ENCODE results near the gene STK39.

Gene STK39

DNA sequence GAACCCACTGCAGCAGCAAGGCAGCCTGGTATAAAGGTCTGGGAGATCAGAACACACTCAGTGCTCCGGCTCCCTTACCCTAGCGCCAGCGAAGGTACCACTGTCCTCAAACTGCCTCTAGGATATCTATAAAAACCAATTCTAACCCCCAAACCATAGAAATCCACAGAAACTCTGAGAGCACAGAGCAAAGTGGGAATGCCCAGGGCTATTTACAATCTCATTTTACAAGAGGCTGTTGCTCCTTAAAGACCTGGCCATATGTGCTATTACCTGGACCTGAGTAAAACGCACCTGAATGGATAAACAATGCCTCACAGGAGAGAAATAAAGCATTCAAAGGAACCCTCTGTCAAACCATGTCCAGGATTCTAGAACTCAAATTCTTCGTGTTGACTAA, 4.3 kb downstream of the STK39 start:
- DNase-seq (ENCODE audit: low spot score), result no peak

DNA sequence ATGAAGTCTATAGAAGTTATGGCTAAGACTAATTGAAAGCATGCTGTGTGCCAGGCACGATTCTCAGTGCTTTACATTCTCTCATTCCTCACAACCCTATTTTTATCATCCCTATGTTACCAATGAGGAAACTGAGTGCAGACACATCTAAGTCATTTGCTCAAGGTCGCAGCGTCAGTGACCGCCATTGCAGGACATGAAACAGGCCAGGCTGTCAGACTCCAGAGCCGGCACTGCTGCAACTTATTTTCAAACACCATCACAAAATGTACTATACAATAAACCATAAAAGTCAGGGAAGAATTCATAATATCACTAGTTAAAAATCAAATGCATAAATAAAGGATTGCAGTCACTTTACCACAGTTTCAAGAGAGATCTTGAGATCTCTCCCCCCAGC, 5.6 kb downstream of the STK39 start:
- DNase-seq (ENCODE audit: low spot score), result no peak

DNA sequence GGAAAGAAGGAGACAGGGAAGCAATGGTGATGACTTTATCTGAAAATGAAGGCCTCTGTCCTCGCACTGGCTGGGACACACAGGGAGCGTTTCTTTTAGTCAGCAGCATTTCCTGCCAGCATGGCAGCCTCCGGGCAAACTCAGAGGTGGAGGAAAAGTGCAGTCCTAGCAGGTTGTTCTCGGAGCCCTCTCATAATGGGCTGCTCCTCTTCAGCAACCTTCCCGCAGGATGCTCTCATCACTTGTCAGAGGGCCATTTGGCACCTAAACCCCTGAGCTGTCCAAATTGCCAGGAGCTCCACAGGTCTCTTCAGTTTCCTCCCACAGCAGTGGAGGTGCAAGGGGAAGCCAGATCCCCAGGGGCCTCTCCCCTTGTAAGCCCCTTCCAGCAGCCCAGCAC, 6.2 kb downstream of the STK39 start:
- no peak for DNase-seq (ENCODE audit: low spot score)

DNA sequence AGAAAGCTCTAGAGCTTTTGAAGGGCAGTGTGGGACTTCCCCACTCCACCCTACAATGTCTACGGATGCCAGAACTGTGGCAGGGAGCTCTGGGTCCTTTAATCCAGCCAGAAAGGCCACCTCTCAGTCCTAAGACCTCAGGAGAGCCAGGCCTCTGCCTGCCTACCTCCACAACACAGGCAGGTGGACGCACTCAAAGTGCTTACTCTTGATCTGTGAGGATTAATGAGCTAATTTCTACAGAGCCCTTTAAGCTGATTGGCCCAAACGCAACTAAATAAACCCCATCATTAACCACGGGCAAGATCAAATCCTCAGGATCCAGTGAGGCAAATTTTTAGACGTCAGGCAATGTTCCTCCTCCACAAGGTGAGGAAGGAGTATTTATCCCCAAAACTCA, 8.1 kb downstream of the STK39 start:
- DNase-seq (ENCODE audit: low spot score), result no peak

DNA sequence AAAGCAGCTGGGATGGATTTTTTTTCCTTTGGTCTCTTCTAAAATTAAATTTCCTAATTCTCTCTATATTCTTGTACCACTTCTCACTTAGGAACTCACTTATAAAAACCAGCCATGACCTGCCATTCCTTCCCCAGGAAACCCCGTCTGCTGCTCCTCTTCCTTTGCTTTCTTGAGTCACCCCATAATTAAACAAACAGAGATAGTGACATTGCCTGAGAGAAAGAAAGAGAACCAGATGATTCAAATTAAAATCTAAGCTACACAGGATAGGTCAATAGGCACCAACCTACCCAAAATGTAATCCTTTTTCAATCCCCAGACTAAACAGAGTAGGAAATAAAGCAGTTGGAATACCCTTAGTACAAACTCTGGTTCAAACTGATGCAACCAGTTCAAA, 9.7 kb downstream of the STK39 start:
- no peak for DNase-seq (ENCODE audit: low spot score)

DNA sequence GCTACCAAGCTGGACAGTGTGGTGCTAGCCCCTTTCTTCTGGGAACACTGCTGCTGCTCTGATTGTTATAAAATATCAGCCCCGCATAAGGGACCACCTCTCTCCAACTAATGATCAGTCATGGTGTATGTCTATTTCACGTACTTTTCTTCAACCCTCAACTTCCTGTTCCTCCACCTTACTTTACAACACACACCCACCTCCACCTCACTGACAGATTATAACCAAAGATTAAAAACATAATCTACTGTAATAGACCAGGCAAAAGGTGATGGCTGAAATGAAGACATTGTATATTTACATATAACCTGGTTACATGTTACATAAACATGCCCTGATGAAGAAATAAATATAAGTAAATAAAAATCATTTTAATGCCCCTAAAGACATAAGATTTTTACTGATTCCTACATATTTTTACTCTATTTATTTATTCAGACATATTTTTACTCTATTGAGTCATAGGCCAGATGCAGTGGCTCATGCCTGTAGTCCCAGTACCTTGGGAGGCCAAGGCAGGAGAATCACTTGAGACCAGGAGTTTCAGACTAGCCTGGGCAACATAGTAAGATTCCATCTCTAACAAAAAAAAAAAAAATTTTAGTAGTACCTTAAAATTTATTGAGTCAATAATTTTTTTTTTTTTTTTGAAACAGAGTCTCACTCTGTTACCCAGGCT, 12.8 kb downstream of the STK39 start:
- no peak for DNase-seq (ENCODE audit: low spot score)

DNA sequence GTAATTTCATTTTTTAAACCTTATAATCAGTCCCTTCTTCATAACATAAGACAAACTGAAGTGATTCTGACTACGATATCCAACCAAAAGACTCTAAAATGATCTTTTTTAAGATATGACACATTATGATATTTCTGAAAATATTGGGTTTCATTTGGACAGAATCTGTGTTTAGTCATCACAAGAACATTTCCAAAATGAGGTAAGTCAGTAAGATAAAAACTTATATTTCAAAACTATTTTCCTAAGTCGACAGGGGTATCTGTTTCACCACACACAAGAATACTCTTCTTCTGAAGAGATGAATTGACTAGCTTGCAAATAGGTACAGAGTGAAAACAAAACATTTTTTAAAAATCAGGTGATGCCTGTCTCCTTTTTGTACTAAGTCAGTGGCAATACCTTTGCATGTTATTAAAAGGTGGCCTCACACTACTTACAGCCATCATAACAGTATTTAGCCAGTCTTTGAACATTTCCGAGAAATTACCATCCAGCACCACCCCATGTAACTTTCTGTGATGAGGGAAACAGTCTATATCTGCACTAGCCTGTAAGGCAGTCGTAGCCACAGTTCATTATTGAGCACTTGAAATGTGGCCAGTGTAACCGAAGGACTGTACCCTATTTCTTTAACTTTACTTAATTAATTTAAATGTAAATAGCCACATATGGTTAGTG, 13.5 kb downstream of the STK39 start:
- no peak for DNase-seq (ENCODE audit: low spot score)

DNA sequence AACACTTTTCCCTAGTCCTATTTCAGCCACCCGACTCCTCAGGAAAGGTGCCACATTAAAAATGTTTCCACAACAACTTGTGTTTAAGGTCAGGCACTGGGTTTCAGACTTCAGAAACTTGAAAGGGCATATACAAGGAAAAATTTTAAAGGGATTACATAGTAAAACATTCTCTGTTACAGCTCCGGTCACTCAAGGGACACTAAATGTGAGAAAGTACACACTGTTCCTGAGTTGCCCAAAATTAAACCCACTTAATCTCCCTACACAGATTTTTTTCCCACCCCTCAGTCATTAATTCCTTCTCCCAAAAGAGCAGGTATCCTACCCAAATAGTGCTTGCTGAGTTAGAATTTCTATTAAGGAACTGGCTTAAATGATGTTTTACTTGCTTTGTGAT, 14.2 kb downstream of the STK39 start:
- DNase-seq (ENCODE audit: low spot score), result no peak

DNA sequence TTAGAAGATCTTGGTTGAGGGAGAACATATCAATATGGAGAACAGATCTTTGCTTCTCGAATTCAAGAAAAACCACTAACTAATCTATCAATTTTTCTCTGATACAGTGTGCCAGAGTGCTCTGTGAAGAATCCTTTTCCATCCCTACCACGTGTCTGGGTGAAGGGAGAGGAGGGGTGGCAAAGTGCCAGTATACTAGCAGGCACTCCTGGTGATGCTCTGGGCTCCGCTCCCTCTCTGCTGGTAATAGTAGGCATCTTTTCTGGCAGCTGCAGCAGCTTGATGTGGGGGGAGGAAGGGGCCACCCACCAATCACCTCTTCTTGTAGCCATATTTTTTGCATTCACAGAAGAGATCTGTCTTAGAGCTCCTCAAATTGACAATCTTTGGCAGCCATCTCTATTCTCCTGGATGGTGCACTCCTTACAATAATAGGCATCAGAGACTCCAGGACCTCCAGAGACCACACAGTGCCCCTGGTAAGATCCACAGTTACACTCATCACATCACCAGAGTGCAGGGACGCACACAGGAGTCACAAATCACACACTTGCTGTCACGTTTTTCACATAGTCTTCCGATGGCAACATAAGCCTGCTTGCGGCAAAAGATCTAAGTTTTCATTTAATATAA, 15.7 kb downstream of the STK39 start:
- DNase-seq (ENCODE audit: low spot score), result no peak

DNA sequence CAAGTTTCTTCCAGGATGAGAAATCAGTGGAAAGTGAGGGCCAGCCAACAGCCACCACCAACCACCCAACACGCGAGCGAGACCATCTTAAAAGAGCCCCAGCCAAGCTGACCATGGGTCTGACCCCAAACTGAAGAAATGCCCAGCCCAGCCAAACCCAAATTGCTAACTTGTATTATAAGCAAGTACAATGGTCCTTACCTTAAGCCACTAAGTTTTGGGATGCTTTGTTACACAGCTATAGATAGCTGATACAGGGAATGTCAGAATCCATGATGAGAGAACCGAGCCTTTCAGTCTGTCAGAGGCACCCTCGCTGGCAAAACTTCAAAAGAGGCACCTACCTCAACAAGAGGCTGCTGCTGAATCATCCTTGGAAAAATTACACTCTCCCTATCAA, 17.0 kb downstream of the STK39 start:
- no peak for DNase-seq (ENCODE audit: low spot score)

DNA sequence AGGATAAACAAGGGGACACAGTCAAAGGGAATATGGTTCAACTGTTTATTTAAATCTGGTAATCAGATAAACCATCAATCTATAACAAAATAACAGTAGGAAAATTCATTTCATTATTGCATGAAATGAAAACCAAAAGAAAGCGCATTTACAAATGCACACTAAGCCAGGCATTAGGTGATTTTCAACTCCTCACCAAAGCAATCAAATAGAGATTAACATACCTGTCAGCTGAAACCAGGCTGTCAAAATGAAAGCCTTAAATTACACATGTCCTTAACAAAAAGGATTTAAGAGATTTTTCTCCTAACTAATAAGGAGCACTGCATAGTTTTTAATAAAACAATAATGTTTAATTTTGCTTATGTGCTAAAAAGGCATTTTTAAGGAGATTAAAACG, 23.0 kb downstream of the STK39 start:
- DNase-seq (ENCODE audit: low spot score), result no peak

DNA sequence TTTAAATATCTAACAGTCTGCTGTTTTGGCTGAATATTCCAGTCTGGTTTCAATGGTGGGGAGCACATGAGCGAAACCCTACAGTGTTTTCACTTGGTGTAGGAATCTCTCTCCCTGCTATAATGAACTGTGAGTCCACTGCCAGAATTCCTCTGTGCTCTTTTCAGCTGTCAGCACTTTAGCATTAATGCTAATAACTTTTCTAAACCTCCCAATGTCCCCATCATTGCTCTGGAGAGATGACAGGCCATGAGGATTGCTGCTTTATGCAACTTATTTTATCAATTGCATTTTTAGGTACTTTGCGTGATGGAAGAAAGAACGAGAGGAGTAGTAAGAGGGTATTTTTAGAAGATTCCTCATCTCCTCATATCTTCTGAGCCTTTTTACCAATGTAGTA, 25.3 kb downstream of the STK39 start:
- DNase-seq (ENCODE audit: low spot score), result no peak

DNA sequence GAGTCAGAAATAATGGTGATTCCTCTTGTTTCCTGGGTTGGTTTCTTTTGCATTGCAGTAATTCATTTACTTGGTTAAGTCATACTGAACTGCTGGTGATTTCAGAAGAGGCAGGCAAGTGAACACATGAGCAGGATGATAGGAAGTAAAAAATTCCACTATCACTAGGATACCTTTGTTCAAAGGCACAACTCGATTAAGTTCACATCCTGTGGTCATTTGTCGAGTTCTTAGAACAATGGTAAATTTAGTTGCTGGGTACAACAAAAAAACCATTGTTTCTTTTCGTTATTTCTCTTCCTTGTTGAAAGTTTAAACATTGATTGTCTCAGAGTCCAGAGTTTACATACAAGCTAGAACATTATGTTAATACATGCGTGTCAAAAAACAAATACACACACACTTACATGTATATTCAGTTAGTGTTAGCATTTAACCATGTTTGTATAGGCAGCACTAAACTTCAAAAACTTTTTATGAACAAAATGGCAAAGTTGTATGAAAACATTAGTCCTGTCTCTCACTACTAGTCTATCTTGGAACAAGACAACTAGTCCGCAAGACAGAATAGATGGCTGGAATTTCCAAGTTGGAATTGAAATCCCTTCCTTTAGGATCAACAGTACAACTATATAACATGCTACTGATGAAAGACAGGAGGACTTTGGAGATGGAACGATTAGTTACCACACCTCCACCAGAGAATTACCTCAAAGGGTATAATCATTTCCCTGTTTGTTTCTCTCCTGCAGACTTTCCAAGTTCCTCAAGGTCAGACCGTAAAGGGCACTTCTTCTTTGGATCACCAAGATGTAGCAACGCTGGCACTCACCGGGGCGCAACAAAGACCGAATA, 26.2 kb downstream of the STK39 start:
- DNase-seq (ENCODE audit: low spot score), result peak; percentile 35

DNA sequence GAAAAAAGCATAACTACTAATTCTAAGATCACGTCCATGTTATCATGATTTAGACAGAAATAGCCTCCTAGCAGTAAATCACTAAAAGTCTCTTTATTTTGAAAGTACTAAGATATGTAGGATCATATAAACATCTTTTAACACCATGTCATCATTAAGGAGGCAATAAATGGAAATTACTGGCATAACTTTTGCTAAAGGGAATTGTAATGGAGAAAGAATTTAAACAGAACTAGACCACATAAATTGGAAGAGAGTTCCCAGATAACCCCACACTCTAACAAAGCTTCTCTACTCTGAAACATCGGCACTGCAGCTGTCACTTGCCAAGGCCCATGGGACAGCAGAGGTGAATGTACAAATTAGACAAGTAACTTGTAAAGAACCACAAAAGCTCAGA, 29.5 kb downstream of the STK39 start:
- no peak for DNase-seq (ENCODE audit: low spot score)

DNA sequence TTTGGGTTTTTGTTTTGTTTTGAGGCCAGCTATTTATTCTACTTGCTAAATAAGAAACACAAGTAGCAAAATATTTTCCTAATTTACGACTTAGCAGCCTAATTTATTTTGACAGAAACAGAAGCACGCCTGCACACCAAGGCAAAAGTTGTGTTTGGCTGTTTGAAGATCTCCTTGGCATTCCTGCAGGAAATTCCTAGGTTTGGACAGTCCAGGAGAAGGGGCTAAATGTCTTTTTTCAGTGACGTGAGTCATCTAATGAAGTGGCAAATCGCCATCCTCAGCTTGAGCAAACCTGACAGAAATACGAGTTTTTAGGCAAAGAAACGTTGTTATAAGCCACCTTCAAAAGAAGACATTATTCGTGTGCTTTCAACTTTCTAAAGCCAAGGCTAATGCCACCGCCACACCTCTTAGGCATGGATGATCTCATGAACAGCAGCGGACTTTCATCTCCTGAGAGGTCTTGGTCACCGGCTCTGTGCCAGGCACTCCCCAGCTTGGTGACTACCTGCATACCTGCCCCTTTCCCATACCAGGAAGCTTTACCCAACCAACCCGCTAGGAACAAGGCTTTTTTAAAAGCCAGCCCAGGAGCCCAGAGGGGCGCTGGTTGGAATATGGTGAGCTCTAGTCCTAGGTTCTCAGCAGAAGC, 30.9 kb downstream of the STK39 start:
- DNase-seq (ENCODE audit: low spot score), result no peak

DNA sequence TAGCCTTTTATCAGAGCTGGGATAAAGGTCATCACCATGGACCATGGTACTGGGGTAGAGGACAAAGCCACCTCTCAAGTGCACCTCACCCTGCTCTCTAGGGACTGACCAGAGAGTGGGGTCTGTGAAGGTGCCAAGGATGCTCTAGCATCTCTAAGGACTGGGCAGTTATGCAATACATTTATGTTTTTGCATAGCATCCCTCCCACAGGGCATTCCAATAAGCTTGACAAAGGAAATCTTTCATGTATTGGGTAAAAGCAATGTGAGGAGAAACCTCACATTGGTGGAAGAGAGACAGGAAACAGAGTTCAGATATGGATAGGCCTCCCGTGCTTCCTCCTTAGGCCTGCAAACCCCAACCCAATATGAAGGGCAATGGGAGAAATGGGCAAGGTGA, 31.6 kb downstream of the STK39 start:
- no peak for DNase-seq (ENCODE audit: low spot score)

DNA sequence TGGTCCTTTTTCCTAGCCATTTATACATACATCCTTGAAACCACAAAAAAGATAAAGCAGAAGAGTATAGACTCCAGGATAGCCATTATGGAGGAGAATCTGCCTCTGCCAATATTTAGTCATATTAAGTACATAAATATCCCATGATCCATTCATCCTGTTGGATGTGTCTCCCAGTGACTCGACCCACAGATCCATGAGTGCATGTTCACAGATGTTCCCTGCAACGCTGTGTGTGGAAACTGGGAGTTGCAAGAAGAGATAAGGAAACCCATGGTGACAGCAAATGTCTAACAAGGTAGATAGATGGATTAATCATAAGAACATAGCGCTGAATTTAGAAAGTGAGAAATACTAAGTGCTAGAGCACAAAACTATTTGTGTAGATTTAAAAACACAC, 34.5 kb downstream of the STK39 start:
- DNase-seq (ENCODE audit: low spot score), result no peak

DNA sequence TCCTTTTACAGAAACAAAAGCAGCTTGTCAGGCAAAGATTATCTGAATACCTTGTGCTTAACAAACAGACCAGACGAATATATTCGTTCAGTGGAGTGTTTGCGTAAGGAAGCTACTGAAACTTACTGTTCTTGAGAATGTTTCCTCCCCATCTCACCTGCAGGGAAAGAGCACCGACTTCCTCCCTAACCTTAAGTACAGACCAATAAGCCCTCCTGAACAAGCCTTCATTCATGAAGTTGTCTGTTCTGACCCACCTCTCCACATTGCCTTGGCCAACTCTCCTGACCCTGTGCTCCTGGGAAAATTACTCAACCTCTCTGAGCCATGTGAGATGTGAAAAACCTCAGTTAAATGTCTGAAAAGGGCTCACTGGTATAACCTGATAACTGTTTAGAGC, 35.2 kb downstream of the STK39 start:
- DNase-seq (ENCODE audit: low spot score), result no peak

DNA sequence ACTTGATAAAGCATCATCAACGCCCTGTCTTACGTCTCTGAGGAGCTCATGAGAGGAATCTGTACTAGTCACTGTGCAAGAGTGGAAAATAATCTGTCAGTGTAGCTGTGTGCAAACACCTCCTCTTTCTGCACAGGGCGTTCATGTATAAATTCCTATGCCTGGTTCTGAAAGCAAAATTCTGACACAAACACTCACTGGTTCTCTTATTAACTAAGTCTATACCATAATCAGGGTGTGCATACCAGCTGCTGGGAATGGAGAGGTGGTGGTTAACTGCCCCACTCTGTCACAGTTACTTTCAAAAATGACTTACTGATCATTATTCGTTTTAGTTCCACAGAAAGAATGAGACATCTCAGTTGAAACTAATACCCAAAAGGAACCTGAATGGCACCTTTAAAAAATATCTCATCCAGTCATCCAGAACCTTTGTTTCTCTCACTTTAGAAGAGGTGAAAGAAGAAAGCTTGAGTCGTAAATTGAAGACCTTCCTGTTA, 35.7 kb downstream of the STK39 start:
- DNase-seq (ENCODE audit: low spot score), result no peak

DNA sequence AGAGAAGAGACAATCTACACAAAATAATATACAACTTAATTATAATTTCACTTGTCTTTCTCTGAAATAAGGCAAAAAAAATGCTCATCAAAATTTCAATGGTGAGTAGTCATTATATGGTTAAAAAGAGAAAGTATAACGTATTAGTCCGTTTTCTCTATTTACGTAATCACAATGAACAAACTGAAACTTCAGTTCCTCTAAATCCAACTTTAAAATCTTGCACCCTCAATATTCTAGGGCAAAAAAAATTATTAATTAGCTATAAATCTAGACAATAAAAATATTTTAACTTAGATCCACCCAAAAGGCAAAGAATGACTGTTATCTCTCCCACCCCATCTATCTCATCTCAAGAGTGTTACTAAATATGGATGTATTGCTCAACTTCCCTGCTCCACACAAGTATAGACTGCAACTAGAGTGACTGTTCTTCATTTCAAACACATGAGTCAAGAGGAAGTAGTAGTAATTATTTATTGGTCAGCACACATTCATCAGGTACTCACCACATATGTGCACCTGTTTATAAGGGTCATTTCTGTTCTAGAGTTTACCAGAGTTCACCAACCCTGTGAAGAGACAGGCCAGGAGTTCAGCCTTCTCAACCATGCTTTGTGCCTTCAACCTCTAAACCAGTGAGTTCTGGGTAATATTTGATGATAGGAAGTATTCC, 36.4 kb downstream of the STK39 start:
- DNase-seq (ENCODE audit: low spot score), result peak; percentile 51

DNA sequence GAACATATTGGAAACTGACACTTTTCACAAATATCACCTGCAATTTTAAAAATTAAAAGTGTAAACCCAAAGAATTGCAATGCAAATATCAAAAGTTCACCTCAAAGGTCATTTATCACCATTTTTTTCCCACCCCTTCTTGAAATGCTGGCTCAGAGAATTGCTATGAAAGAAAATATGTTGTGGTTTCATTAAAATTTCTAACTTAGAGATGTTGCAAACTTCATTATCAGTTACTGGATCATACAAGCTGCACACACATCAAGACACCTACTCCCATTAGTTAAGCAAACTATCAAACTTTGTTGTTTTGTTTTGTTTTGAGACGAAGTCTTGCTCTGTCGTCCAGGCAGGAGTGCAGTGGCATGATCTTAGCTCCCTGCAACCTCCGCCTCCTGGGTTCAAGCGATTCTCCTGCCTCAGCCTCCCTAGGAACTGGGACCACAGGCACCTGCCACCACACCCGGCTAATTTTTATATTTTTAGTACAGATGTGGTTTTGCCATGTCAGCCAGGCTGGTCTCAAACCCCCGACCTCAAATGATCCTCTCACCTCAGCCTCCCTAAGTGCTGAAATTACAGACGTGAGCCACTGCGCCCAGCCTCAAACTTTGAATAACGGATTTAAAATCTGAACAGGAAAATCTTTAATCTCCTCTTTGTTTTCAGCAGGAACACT, 37.0 kb downstream of the STK39 start:
- no peak for DNase-seq (ENCODE audit: low spot score)

Measured in COLO829 (cell line).